CD4-positive, alpha-beta T cell treated with Interferon gamma for 1 hour (primary cell): ENCODE measurements around the gene PTMS.

Source experiments
- DNase-seq: peaks from one replicate; pipeline ENCODE4 v3.0.0-alpha.2; 2020

The PTMS gene

DNA sequence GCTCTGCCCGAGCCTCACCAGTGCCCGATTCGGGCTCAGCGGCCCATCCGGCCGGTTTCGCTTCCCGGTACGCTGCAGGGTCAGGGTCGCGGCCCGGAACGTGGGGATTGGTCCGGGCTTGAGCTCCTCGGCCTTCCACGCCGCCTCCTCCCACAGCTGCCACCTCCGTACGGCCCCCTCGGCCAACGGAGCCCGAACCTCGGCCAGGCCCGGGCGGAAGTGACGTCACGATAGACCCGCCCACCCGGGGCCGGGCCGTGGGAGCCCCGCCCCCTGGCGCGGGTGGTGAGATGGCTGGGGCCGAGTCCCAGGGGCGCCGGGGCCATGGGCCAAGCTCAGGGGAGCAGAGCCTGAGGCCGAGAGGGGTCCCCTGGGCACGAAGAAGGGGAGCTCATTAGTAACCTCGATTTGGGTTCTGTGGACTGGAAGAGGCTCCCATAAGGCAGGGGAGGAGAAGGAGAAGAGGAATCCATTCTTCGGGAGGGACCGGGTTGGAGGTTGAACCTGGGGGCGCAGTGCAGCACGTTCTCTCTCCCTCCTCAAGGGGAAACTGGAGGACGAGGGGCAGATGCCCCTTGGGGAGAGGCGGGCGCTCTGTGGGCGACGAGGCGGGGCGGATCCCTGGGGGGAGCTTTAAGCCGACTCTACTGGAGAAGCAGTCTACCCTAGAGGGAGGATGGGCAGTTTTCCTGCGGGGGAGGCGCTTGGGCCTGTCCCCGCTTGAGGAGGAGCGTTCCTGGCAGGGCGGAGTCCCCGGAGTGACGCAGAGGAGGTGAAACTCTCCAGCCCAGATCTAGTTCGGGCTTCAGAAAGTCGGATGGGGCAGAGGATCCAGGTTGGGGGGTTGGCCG, 13.0 kb upstream of the PTMS start, which contains the start of gene MLF2:
MLF2 (minus strand) TSS at position 221 of the 851 bp plus-strand sequence. CDS start 807 bp downstream, outside the sequence.
- peak; percentile 98 for DNase-seq

GRCh38 chr12:6753772-6754356, 12.3 kb upstream of the PTMS start:
- DNase-seq: no peak

GRCh38 chr12:6754411-6754810, 11.8 kb upstream of the PTMS start:
- no peak for DNase-seq

DNA sequence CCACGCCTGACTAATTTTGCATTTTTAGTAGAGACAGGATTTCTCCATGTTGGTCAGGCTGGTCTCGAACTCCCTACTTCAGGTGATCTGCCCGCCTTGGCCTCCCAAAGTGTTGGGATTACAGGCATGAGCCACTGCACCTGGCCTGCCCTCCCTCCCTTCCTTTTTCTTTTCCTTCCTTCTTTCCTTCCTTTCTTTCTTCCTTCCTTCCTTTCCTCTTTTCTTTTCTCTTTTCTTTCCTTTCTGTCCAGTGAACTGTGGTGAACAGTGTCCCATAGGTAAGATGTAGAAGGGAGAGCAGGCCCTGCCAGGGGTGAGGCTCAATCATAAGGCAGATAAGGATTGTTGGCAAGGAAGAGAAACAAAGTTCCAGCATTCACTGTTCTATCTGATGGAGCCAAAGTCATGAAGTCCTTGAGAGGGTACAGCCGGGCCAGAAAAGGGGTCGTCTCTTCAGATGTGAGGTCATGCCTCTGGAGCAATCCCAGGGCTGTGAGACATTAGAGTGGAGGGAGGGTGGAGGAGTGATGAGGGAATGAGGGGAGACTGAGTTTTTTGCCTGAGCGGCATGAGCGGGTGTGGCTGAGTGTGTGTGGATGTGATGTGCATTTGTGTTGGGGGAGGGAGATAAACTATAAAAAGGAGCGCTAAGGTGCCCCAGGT, 9.0 kb upstream of the PTMS start:
- DNase-seq: no peak

- no peak for DNase-seq
Observed at GRCh38 chr12:6758506-6759095, 7.6 kb upstream of the PTMS start.

DNA sequence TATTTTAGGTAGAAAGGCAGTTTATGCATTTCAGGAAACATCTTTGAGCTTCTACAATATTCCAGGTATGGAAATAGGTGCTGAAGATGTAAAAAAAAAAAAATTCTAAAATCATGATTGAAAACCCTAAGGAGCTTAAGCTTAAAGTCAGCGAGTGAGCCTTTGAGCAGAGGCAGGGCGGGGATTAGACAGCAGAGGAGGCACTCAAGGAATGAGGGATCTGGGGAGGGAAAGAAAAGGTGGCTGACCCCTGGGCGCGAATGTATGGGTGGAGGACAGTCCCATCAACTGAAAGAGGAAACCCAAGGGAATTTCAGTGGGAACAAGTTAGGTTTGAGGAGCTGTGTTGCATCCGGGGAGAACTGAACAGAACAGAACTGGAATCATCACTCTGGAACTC, 6.4 kb upstream of the PTMS start:
- DNase-seq: no peak

GRCh38 chr12:6763380-6763779, 2.8 kb upstream of the PTMS start:
- DNase-seq: no peak

DNA sequence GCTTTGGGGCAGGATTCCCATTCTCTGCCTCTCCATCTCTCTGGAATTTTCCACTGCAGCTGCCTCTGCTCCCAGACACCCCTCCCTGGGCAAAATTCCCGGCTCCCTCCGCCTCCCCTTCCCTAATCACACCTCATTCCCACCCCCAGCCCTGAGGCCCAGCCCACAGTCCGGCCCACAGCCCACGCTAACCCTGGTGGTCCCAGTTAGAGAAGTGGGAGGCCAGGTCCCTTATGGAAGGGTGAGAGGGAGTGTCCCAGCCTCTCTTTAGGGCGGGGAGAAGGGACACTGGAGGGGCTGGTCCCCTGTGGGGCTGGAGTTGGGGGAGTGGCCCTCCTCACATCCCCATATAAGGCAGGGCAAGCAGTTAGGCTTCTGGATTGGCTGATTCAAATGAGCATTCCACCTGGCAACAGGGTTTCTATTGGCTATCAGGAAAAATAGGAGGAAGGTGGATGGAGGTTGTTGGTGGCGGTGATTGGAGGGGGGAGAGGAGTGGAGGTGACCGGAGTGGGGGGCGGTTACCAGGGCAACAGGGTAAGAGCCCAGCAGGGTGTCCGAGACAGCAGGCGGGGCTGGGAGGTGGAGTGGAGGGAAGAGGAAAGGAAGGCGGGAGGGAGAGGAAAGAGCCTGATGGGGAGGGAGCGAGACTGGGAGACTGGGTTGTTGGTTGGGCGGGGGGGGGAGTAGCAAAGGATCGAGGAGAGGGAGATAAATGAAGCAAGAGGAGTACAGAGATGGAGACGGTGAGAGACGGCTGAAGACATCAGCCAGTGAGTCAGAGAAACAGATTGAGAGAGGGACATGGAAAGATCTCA, 1.9 kb upstream of the PTMS start:
- DNase-seq: peak; percentile 74

DNA sequence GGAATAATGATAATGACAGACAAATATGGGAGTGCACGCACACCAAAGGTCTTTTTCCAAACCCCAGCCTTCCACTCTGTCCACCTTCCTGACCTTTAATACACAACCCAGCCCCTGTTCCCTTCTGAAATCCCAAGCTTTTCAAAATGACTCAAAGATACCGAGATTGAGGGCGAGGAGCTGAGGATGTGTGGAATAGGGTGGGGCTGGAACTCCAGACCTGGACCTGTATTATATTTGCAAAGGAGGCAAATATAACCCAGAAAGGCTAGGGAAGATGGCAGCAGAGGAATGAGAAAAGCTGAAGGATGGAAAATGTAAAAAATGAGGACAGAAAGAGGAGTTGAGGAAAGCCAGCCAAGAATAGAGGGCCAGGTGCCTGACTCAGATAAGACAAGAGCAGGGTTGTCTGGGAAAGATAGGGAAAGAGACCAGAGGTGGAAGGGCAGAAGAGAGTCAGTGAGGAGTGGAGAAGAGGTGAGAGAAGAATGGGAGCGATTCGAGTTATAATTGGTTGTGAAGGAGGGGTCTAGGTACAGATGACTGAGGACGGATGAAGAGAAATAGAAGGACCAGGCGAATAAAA, 1.0 kb upstream of the PTMS start:
- DNase-seq: no peak

- DNase-seq: peak; percentile 38
Observed at GRCh38 chr12:6766651-6767349, 637 bp downstream of the PTMS start.

DNA sequence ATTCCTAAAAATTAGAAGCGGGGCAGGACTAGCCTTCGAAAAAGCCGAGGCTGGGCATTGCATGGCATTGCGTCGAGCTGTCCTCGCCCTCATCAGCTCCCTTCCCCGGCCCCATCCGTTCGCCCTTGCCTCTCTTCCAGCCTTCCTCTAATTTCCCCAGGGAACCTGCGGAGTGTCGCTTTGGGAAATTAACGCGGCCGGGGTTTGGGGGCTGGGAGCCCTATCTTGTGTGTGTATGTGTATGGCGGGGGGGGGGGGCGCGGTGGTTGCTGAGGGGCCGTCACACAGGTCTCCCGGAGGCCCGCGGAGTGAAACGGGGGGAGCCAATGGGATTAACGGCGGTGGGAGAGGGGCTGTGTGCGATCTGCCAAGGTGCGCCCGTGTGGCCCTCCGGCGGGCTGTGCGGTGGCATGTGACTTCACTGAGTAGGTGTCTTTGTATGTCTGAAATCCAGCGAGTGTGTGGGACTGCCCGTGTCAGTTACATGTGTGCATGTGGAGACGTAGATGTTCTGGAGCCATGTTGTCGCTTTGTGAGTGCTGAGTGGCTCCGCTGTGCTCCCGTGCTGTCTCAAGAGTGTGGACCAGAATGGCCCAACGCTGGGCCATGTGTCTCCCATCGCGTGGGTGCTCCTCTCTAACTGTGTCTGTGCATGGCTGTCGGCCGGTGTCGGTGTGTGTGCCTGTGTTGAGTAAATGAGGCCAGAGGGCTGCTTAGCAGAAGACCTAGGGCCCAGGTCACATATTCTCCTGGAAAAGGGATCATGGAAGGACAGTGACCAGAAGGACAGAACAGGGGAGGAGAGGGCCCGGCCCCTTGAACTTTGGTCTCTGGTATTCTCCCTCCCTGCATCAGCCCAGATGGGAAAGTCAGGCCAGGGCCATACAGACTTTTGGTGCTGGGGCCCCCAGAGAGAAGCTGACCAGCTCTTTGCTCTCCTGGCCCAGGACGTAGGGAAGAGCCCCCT, 1.5 kb downstream of the PTMS start:
- DNase-seq: no peak

DNA sequence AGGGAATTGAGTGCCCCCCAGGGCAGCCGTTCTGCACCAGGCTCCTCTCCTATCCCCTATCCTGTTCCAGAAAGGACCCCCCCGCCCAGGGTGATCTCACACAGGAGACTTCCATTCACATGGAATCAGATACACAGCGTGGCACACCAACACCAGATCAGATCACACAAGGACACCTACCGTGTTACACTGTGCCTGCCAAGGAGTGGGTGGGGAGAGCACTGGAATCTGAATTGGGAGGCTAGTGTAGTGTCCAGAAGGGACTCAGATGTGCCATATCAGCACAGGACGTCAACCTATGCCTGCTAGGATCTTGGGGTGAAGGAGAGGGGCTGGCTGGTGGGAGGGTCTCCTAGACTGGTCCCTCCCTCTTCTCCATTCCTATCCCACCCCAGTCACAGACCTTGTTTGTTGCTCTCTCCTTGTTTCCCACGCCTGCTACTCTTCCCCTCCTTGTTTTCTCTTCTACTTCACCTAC, 2.3 kb downstream of the PTMS start:
- no peak for DNase-seq

GRCh38 chr12:6768990-6769389, 2.8 kb downstream of the PTMS start:
- DNase-seq: no peak

DNA sequence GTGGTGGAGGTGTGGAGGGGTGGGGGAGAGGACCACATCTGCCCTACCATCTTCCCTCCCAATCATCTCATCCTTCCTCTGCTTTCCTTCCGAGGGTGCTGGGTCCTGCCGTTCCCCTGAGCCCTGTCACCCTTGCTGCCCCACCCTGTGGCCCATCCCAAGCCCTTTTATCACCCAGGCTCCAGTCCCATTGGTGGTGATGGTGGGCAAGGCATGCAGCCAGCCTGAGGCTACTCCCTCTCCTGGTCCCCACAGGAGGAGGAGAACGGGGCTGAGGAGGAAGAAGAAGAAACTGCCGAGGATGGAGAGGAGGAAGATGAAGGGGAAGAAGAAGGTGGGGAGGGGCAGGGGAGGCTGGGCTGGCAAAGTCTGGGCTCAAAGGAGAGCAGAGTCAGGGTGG, 3.5 kb downstream of the PTMS start:
- DNase-seq: no peak

GRCh38 chr12:6770094-6770493, 3.9 kb downstream of the PTMS start:
- no peak for DNase-seq

DNA sequence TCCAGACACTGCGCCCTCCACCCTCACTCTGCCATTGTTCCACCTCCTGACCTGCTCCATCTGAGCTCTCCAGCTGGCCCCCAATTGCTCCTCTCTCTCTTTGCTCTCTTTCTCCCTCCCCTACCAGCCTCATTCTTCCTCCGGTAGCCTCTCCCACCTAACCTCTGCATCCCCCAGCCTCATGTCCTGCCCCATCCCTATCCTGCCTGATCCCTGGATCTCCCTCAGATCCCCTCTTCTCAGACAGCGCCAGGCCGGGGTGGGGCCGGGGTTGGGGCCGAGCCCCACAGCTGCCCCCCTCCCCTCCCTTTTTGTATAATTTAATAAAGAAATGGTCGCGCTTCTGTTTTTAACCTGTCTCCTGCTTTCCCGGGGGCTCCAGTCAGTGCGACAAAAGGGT, 4.4 kb downstream of the PTMS start:
- no peak for DNase-seq

DNA sequence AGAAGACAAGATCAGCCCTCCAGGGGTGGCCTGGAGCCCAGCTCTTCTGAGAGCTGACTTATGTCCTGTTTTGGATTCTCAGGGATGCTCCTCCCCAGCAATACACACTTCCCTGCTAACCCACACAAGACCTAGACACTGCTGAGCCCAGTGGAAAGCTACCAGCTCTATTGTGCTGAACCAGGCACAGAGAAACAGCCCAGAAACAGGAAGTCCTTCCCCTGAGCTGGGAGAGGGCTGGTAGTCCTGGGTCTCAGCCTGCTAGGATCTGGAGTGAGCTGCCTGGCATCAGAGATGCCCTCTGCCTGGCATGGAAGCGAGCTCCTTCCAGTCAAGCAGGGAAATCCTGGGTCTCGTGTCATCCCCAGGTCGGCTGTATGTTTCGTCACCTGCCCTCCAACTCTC, 4.9 kb downstream of the PTMS start:
- no peak for DNase-seq

DNA sequence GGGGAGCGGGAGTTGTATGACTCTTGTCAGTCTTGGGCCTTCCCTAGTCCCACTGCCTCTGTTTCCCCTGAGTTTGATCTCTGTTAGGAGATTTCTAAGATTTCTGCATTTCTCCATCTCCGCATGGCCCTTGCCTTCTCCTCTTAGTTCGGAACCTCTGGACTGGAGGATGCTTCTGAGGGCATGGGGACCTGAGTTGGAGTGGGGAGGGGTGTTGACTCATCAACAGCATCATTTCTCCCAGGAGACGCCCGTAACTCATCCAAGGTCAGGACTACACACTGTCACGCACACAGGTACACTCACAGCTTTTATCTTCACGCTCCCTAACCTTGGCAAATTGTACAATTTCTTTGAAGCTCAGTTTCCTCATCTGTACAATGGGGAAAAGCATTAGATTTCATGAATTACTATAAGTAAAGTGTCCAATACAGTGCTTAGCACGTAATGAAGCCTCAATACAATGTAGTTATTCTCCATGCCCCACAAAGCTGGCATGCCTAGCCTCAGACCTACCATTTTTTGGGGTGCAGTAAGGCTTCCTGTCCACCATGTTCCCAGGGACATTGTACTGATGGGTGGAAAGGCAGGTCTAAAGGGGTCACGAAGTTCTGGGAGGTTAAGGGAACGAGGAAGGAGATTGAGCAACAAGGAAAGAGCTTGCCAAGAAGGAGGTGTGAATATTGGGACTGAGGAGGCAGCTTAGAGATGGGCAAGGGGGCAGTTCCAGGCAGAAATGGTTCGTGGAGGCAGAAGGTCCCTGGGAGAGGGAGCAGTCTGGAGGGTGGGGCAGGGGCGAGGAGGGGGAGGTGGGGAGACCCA, 5.6 kb downstream of the PTMS start:
- DNase-seq: no peak

GRCh38 chr12:6772331-6772695, 6.2 kb downstream of the PTMS start, which contains the start of gene LAG3:
Gene LAG3 (plus strand): TSS chr12:6772520. CDS start chr12:6772853, 333 bp downstream.
- DNase-seq: no peak
